Measurements from ENCODE around the gene DLGAP1.
A peak's percentile ranks its signal among the peaks of the same experiment; 100 is the strongest.

The DLGAP1 gene

DNA sequence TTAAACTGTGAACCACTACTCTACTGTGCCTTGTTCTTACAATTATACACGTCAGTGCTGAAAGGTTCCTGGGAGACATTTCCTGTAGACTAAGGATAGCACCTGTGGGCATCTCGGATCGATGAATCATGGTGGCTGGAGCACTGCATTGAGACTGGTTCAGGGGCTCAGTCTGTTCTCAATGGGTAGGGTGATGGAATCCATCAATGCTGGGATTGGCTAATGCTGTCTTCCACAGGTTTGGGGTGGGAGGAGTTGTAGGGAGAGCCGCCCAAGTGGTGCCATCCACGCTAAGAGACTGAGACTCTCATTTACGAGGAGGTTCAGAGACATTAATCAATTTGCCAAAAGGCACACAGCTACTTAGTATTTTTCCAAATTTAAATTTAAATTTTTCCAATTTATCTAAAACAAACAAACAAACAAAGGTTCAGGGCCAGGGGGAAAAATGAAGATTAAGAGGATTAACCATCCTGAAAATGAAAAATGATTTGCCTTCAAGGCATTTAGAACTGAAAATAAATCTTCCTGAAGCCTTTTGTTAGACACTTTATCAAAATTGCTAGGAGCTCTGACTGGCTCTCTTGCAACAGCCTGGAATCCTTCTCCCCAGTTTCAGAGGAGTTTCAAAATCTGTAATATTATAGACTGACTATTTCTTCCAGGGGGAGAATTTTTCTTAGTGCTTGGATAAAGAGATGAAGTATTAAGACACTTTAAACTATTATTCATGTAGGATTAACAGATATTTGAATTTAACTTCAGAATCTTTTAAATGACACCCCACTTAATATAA is 645.9 kb downstream of the DLGAP1 start:
- DNase-seq = no peak

DNA sequence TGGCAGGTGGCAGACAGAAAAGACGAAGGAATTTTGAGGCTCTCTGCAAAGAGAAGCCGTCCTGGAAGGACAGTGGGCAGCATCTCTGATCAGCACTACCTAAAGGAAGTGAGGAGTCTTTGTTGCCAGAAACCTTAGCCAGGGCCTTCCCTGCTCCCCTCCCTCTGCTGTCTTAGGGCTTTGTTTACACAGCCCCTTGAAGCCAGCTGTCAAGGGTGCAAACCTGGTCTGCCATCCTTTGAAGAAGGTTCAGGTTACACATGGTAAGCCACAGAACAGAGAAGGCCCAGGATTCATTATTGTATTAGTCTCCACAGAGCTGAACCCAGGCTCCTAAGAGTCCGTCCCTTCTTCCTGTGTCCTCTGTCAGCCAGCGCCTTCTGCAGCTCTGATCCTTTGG is 648.5 kb downstream of the DLGAP1 start:
- DNase-seq = no peak

DNA sequence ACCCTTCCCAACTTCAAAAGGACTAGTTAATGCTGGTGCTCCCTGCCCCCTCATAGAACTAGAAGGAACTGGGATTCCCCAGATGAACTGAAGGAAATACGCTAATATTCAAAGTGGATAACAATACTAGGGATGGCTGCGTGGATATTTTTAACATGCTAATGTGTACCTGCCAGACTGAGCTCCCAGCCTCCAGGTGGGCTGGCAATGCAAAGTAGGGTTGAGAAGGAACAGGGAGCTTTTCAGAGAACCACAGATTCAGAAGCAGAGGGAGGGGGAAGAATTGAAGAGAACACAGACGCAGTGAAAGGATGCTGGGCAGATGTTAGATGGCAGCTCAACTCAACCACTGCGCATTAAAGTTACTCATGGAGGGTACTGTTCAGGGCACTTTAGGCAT is 650.8 kb downstream of the DLGAP1 start:
- DNase-seq = no peak

DNA sequence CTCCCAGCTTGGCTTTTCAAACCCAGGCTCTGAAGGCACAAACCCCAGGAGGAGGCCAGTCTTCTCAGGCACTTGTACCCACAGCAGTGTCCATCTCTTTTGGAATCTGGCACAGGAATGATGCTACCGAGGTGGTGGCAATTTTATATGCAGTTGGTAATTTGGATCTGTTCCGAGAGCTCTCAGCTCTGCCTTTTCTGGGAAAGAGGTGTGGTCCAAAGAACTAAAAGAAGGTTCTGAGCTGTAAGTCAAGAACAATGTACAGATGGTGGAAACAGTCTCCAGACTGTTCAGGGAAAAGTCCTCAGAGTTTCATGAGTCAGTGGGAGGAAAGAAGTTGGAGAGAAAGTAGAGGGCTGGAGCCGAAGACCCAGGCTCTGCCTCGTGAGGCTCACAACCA is 651.8 kb downstream of the DLGAP1 start:
- DNase-seq = no peak

DNA sequence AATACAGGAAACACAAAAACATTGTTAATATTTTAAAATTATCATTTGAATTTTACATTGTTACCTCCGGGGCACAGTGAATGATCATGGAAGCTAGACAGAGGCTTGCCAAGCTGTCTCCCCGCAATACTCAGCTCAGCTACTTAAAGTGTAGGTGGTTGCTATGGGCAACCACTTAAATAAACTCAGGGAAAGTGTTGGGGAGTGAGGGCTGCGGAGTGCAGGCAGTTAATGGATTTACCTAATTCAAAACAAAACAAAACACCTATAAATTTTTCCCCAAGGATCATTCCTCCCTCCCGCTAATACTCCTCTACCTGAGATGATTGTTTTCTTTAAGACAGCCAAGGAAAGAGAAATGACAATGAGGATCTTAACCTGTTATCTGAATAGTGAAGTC is 655.6 kb downstream of the DLGAP1 start:
- no peak for DNase-seq

DNA sequence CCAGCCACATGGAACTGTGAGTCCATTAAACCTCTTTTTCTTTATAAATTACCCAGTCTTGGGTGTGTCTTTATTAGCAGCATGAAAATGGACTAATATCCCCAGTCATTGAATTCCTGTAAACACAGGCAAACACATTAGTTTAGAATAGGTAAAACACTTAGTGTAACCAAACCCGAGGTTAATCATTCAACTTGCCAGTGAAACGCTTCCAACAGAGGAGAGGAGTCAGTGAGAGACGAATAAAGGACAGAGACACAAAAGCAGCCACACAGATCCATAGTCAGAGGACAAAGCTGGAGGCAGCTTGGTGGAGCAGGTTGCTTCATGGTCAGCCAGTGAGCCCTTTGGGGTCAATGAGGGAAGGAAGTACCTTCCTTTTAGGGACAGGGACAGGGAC is 657.1 kb downstream of the DLGAP1 start:
- DNase-seq = no peak

DNA sequence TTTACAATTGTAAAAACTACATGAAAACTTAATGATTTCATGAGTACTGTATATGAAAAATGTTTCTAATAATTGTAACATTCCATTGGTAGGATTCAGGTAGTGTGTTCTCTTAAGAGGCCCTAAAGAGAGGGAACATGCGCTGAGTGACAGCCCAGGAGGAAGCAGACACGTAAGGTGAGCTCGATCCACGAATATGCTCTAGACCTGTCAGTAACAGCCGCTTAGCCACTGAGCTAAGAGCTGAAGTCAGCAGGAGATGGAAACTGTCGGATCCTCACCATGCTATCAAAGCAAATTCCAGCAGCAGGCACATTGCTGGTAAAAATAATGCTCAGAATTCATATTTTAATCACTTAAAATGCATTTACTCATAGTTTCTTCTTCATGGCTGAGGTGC is 658.7 kb downstream of the DLGAP1 start:
- DNase-seq = no peak

DNA sequence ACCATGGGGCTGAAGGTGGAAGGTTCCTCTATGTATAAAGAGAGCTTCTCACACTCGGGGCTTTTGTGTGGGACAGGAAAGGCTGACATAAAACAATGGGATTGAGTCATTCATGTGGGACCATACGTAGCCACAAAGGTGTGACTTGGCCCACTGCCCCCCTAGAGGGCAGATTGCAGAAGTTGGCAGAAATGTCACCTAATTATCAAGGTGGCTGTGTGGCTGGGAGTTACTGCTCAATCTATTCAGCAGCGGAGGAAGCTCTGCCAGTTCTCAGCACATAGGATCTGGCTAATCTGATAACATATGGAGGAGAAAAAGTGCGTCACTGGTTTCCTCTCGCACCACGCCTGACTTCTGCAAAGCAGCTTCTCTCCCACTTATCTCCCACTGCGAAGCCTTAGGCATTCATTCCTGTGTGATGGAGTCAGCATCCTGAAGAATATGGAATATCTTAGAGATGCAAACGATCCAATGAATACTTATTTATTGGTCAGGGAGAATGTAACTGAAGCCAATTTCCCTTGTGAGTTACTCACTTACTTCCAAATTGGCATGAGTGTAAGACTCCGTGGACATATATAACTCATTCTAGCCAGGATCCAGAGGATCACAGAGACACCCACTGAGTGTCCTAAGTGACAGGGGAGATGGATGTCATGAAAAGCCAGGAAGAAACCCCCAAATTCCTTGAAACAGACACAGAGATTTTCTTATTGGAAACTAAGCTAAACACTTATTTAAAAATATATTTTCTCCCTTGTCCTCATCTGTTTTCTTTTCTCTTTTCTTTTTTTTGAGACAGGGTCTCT is 660.4 kb downstream of the DLGAP1 start:
- peak; percentile 96 for DNase-seq

DNA sequence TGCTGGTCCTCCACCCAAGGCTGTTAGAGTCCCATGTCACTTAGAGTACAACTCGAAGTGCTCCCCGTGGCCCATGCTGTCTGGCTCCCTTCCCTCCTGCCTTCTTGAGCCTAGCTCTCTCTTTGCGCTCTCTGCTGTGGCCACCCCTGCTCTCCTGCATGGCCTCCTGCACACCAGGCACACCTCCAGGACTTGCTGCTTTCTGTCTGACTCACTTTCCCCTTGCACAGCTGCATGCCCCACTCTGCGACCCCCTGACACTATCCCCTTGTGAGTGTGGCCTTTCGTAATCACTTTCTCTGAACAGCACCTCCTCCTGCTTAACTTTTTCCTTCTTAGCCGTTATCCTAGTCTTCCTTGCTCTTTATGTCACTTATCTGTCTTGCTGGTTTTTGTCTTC is 661.6 kb downstream of the DLGAP1 start:
- no peak for DNase-seq

DNA sequence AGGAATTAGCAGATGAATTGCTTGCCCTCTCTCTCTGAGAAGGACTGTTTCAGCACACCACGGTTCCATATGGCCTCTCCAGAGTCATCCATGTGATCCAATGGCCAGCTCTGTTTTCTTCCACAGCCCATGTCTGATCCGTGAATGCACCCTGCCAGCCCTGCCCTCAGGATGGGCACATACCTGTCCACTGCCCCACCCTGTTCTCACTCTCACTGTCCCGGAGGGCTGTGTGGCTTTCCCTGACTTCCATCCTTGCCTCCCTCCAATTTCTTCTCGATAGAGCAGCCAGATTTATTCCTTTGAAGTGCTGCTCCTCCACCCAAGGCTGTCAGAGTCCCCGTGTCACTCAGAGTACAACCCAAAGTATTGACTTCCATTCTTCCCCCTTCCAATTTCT is 662.0 kb downstream of the DLGAP1 start:
- no peak for DNase-seq

DNA sequence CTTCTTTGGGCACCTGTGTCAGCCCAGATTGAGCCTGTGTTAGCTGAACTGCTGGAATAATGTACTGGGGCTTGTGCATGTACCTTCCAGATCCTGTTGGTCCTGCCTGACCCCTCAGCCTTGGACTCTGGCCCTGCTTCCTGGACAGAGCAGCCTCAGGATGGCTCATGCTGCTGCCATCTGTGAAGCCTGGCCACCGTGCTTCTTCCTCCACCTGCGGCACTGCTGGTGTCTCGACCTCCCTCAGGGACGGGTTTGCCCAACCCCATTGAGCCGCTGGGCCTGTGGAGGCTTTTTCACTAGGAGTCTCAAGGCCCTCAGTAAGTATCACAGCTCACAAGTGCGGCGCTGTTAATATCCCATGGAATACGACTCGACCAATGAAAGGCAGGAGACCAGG is 662.4 kb downstream of the DLGAP1 start:
- no peak for DNase-seq

DNA sequence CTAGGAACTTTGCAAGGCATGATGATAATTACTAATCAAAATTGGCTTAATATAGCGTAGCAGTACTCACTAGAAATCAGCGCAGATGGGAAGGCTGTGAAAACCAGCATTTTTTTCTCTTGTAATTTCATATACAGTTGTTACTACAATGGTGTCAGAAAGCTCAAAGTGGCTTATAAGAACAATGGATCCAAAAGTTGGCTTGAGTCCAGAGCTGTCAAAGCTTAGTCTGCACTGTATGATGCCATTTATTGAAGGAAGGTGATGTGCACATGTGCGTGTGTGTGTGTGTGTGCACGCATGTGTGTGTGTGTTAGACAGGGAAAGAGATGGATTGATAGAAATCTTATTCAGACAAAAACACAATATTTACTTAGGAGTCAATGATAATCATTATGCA is 663.9 kb downstream of the DLGAP1 start:
- DNase-seq = no peak

DNA sequence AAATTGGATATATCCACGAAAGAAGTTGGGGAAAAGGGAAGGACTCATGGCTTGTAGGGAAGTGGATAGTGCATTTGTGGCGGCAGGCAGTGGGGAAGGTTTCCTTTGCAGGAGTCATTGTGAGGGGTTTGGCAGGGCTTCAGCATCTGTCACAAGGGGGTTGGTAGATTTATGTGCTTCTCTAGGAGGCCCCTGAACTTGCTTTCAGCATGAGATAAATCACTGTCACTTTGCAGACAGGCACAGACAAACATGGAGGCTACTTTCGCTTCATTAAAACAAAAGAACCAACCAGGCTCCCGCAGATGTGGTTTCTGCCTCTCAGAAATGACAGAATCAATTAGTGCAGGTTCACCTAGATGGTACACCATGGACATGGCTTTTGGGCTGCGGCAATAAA is 664.4 kb downstream of the DLGAP1 start:
- DNase-seq = peak; percentile 42

DNA sequence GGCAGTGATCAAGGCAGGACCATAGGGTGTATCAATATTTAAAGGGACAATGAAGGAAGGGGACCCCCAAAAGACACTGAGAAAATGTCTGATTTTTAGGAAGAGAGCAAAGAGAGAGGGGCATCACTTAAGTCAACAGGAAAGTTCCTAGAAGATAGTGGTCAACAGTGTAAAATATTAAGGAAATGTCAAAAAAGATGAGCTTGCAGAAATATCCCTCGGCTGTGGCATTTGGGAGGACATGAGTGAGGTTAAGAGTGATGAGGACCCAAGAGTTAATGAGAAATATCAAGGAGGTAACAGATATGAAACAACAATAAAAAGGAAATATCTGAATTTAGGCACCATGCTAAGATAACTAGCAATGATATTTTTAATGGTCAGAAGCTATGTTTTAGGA is 665.6 kb downstream of the DLGAP1 start:
- no peak for DNase-seq

DNA sequence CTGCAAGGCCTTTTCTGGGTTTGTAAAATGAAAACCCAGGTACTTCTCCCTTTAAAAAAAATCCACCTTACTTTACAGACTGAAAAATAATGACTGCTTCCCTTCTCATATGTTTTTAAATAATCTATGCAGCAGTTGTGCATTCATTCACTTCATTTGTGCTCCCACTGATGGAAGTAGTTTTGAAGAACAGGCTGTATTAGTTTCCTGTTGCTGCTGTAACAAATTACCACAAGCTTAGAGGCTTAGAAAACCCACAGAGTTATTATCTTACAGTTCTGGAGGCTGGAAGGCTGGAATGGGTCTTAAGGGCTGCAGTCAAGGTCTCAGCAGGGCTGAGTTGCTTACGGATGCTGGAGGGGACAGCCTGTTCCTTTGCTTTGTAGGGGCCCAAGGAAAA is 670.2 kb downstream of the DLGAP1 start:
- no peak for DNase-seq

DNA sequence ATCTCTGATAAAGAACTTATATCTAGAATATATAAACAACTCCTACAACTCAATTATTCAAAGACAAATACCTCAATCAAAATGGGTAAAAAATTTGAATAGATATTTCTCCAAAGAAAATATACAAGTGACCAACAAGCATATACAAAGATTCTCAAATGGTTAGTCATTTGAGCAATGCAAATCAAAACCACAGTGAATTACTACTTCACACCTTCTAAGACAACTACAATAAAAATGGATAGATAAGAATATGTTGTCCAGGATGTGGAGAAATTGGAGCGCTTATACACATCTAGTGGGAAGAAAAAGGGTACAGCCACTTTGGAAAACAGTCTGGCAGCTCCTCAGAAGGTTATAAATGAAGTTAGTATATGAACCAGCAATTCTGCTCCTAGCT is 672.2 kb downstream of the DLGAP1 start:
- DNase-seq = peak; percentile 4

DNA sequence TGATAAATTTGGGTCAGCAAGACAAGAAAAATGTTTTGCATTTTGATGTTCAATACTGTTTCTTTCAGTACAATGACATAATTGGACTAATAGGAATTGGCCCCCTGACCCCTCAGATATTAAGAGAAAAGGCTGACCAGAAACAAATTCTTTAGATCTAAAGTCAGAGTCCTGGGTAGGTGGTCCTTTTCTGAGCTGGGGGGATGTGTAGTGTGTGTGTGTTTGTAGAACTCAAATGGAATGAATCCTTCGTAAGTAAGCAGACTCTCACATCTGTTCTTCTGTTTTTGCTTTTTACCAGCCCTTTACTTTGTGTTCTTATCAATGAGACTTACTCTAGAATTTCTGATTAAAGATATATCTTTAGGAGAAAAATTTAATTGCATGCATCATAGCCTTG is 677.4 kb downstream of the DLGAP1 start:
- DNase-seq = no peak

DNA sequence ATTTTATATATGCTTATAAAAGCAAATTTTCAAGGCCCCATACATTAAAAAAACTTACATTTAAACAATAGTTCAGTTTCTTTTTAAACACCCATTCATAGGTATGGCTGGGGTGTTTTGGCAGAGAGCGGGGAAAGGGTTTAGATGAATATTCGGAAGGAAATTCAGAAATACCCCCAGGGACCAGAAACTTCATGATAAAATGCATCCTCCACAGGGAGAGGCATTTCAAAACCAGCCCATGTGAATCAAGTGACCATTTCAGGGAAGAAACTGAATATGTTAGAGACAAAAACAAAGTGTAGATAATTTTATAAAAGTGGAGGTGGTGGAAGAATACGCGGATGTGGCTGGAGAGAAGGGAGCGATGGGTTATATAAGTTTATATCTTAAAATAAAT is 678.0 kb downstream of the DLGAP1 start:
- DNase-seq = no peak

DNA sequence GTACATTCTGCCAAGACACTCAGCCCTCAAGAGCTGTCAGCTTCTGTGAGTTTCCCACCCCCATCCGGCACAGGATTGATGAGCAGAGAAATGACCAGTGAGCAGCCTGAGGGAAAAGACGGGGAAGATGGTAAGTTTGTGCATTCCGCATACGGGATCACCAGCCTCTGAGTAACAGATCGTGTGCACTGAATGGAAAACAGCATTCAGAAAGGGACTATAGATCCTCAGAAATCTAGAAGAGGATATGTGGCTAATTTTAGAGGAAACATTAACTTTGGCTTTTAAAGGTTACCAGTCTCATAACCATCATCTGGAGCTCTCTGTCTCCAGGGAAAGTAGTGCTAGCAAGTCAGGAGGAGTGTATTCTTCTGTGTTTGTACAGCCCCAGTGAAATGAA is 679.1 kb downstream of the DLGAP1 start:
- DNase-seq = no peak

DNA sequence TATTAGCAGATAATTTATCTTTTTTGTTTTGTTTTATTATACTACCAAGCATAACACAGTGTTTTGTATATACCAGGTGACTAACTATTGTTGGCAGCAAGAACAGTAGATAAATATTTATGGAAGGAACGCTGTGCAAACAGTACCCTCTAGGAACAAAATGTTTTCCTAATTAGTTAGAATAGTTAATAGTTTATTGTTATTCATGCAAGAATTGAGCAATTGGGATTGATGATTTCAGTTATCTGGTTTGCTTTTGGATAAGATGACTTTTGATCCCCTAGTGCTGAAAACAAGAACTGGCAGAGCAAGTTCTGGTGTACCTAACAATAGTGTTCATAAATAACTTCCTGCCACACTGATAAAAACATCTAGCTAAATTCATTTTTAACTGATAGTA is 681.8 kb downstream of the DLGAP1 start:
- DNase-seq = no peak

DNA sequence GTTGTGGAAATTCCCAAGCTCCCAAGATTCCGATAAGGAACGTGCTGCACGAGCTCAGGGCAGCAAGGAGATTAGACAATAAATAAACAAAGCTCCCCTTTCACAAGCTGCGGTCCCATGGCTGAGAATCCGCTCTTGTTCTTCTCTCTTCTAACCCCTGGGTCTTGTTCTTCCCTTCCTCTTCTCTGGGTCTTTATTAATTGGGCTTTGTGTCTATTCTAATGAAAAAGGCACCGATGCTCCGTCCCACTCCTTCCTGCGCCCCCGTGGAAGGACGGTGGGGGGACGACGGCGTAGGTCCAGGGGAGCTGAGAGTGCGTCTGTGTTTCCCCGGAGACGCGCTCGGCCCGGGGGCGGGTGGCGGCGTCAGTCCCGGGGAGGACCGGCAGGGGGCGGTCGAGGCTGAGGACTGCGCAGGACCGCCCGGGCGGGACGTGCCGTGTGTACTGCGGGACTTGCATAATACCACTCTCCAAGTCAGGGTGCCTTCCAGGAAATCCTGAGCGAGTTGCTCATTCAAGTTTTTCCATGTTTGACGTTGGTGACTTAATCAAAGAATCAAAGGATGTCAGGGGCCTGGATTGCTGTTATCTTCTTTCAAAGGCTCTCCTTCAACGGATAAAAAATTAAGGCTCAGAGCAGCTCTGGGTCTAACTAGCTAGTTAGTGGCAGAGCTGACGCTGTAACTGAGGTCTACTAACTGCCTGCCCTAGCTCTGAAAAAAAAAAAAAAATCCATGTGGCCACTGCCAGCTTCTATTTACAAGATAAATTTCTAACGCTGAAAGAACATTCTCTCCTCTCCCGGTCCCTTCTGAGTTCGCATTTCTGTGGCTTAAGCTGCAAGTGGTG is 683.8 kb downstream of the DLGAP1 start:
- DNase-seq = peak; percentile 90

DNA sequence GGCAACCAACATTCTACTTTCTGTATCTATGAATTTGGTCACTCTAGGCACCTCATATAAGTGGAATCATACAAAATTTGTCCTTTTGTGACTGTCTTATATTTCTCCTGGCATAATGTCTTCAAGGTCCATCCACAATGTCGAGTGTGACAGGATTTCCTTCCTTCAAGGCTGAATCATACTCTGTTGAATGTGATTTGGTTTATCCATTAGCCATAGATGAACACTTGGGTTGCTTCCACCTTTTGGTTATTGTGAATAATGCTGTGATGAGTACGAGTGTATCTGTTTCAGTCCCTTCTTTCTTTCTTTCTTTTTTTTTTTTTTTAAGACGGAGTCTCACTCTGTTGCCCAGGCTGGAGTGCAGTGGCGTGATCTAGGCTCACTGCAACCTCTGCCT is 693.8 kb downstream of the DLGAP1 start:
- DNase-seq = no peak

DNA sequence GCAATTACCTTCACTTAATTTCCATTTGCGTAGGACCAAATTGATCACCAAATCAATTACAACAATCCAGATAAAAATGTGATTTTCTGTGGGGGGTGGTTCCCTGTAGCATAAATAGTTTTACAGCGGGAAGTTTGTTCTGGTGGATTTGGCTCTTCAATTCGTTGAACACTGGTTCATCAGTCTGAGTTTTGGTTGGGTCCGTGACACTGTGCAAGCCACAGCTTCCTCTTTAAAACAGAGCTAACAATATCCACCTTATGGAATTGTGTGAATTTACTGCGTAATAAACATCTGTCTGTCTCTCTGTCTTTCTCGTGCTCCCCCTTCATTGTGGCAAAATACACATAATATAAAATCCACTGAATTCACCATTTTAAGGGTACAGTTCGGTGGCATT is 694.4 kb downstream of the DLGAP1 start:
- no peak for DNase-seq

Data from fibroblast of skin of scalp (primary cell).